Body of pancreas (tissue), 4 donors: Measurements from ENCODE around the gene TRAF3. TPM values are rescaled to one million over a fixed set of nuclear protein-coding genes. Genes with fewer than 3 reads are reported as not detected.

Experiments
- ATAC-seq: fragments of 150-250 bp; one replicate; pipeline ENCODE4 v1.9.1; 2016
- DNase-seq, 4 donors: peaks; one replicate each; pipeline ENCODE4 v3.0.0-alpha.2; 2019
- H3K27ac ChIP-seq, 4 donors: fragments of 200-600 bp; sonication (generic); 1 replicate in 3 of 4; 2 replicates in 1 of 4; pipeline versions ENCODE4 v1.5.1 to v1.6.1; 2016 to 2019; ENCODE audit warnings: mild to moderate bottlenecking in 1 of 4, mixed read lengths in 1 of 4, moderate library complexity in 1 of 4
- H3K27me3 ChIP-seq, 2 donors: fragments of 200-600 bp; sonication (generic); one replicate each; pipeline ENCODE4 v1.6.0; 2016; ENCODE audit warnings: mild to moderate bottlenecking in 1 of 2
- H3K36me3 ChIP-seq, 2 donors: fragments of 200-600 bp; sonication (generic); replicated peaks in 1 of 2; 2 replicates each; pipeline ENCODE4 v1.5.1; 2016; ENCODE audit warnings: low read depth in 2 of 2; ENCODE audit not compliant: insufficient read depth in 1 of 2
- H3K4me1 ChIP-seq: fragments of 200-600 bp; sonication (generic); one replicate; pipeline ENCODE4 v1.6.0; 2016
- H3K4me3 ChIP-seq, 2 donors: fragments of 200-600 bp; sonication (generic); 1 replicate in 1 of 2; 2 replicates in 1 of 2; pipeline ENCODE4 v1.5.1; 2016 to 2019
- H3K9me3 ChIP-seq, 3 donors: fragments of 200-600 bp; sonication (generic); 1 replicate in 2 of 3; 2 replicates in 1 of 3; pipeline ENCODE4 v1.5.1; 2016
- POLR2A ChIP-seq, 3 donors: fragments of 450-650 bp; IDR thresholded peaks; one replicate each; pipeline ENCODE4 v1.6.1; 2016; ENCODE audit warnings: antibody characterized with exemption in 3 of 3, mild to moderate bottlenecking in 2 of 3
- WGBS, 2 donors: methylation state at CpG; one replicate each; pipeline ENCODE4 v1.1.5; 2017; 5-methylcytosine and 5-hydroxymethylcytosine counted together
- intact Hi-C: fragments of 100-400 bp; cut with DNase I; formaldehyde crosslinking; loops from one replicate; pipeline ENCODE4 v1.15.1; 2023
- total RNA-seq, 2 donors: library from RNA; depleted of rRNA; stranded (reverse); fragments of >200 nt; gene quantifications; one replicate each; pipeline ENCODE4 v1.1.0, GENCODE V29; 2016
- TF ChIP-seq, protein P1 (sequence below), 7 experiments: fragments of 450-650 bp in 4 of 7; fragments of 200-600 bp in 3 of 7; sonication (generic) in 3 of 7; IDR thresholded peaks; one replicate each; pipeline ENCODE4 v1.5.1; 2016 to 2019; ENCODE audit warnings: antibody characterized with exemption in 7 of 7

The TRAF3 gene
- total RNA-seq, 2 donors from 2014 or later = 10.4 to 22.7 TPM

DNA sequence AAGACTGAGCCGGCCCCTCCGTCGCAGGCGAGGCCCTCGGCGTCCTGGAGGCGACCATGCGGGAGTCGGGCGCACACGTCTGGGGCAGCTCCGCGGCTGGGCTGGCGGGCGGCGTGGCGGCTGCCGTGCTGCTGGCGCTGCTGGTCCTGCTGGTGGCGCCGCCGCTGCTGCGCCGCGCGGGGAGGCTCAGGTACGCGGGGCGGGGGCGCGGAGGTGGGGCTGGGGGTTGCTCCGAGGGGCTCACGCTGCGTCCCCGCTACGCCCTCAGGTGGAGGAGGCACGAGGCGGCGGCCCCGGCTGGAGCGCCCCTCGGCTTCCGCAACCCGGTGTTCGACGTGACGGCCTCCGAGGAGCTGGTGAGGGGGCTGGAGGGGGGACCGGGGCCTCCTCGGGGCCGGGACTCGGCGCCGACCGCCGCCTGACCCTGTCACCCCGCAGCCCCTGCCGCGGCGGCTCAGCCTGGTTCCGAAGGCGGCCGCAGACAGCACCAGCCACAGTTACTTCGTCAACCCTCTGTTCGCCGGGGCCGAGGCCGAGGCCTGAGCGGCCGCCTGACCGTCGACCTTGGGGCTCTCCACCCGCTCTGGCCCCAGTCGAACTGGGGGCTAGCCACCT, 153.0 kb downstream of the TRAF3 start:
- no peak for TF ChIP-seq POLR2A (IDR thresholded peaks at IDR 0.05)
- TF ChIP-seq, protein P1, sequence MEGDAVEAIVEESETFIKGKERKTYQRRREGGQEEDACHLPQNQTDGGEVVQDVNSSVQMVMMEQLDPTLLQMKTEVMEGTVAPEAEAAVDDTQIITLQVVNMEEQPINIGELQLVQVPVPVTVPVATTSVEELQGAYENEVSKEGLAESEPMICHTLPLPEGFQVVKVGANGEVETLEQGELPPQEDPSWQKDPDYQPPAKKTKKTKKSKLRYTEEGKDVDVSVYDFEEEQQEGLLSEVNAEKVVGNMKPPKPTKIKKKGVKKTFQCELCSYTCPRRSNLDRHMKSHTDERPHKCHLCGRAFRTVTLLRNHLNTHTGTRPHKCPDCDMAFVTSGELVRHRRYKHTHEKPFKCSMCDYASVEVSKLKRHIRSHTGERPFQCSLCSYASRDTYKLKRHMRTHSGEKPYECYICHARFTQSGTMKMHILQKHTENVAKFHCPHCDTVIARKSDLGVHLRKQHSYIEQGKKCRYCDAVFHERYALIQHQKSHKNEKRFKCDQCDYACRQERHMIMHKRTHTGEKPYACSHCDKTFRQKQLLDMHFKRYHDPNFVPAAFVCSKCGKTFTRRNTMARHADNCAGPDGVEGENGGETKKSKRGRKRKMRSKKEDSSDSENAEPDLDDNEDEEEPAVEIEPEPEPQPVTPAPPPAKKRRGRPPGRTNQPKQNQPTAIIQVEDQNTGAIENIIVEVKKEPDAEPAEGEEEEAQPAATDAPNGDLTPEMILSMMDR (IDR thresholded peaks at IDR 0.05) = no peak
- Histone ChIP-seq H3K4me1 (peaks cover 29% of the 10 kb centered on the region), H3K27ac (no peak overlapping the region), H3K4me3 (no peak overlapping the region), H3K9me3 (no peaks in the 10 kb centered on the region), H3K36me3 (peaks cover 0 to 4% of the 10 kb centered on the region in 2 donors), H3K27me3 (peaks cover 5 to 29% of the 10 kb centered on the region in 2 donors)
- DNase-seq = peak in 1 of 4 donors; percentile 31
- intact Hi-C loops = no loop called here
- ATAC-seq = peak; percentile 34
- WGBS, 2 donors = 3 to 5% methylated on average over 19 to 26 of the region's 74 CpGs

DNA sequence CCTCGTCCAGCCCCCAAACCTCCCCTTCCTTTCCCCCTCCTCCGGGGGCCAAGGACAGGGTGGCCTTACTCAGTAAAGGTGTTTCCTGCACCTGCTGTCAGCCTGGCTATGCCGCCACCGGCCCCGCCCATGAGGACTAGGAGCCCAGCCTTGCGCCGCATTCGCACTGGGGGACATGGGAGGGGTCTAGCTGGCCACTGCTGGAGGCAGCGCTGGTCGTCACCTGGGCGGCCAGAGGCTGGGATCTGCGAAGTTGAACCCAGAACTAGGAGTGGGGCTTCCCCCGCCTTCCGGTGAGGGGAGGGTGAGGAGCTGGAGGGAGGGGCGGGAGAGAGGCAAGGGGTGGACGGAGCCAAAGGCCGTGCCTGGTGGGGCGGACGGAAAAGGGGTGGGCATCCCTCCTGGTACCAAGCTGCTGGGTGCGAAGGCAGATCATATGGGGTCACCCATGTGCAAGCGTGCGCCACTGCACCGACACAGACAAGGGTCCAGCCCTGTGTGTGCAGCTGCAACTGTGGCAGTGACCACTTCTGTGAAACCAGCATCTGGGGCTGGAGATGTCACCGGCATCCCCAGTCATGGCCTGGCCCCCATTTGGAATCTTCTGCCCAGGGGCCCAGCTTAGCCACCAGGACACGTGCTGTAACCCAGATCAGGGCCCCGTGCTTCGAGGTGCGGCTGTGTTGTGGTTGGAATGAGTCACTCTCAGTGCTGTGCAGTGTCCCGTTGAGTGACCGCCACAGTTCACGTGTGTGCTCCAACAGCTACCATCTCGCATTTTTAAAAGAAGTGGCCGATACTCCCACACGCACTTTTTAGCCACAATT, 153.7 kb downstream of the TRAF3 start:
- H3K4me3 ChIP-seq = no peak overlapping the region
- H3K27ac ChIP-seq = no peak overlapping the region
- H3K27me3 ChIP-seq = peaks cover 5 to 29% of the 10 kb centered on the region in 2 donors
- intact Hi-C loops = no loop called here
- WGBS, 2 donors = 63 to 69% methylated on average over 20 to 30 of the region's 34 CpGs
- H3K9me3 ChIP-seq = no peaks in the 10 kb centered on the region
- H3K36me3 ChIP-seq = peaks cover 0 to 4% of the 10 kb centered on the region in 2 donors
- DNase-seq = no peak
- ATAC-seq = peak; percentile 27
- TF ChIP-seq POLR2A (IDR thresholded peaks at IDR 0.05) = no peak
- TF ChIP-seq, protein P1 (IDR thresholded peaks at IDR 0.05) = no peak
- peaks cover 29% of the 10 kb centered on the region for H3K4me1 ChIP-seq

DNA sequence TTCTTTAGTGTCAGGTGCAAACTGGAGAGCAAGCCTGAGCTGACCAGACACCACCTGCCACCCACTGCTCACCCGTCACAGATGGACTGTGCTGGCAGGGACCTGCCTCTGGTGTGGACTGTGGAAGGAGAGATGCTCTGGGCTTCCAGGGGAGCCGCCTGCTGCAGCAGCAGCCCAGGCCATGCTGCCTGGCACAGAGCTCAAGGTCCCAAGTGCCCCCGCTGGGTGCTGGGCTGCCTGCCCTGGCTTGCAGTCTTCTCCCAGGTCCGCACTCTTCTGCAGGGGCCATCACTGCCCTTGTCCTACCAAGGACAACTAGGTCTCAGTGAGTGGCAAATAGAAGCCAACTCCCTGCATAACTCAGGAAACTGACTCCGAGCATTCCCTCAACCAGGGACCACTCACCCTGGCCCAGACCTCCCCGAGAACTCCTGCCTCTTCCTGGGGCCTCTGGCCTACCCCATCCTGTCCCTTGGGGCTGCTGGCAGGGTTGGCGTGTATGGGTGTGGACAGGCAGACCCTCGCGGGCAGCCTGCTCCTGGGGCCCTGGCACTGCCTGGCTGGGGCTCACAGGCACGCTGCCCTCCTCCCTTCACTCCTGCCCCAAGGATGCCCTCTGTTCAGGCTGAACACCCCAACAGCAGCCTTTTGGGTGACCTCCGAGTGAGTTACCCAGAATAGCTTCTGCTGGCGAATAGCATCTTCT, 154.5 kb downstream of the TRAF3 start:
- Histone ChIP-seq H3K36me3 (peaks cover 0 to 4% of the 10 kb centered on the region in 2 donors), H3K4me1 (peaks cover 29% of the 10 kb centered on the region), H3K9me3 (no peaks in the 10 kb centered on the region), H3K27me3 (peaks cover 5 to 29% of the 10 kb centered on the region in 2 donors), H3K4me3 (no peak overlapping the region), H3K27ac (no peak overlapping the region)
- TF ChIP-seq POLR2A (IDR thresholded peaks at IDR 0.05) = no peak
- TF ChIP-seq, protein P1 (IDR thresholded peaks at IDR 0.05) = no peak
- intact Hi-C loops = no loop called here
- DNase-seq (no peak), ATAC-seq (no peak)
- WGBS, 2 donors = 90 to 91% methylated on average over 10 to 11 of the region's 12 CpGs

DNA sequence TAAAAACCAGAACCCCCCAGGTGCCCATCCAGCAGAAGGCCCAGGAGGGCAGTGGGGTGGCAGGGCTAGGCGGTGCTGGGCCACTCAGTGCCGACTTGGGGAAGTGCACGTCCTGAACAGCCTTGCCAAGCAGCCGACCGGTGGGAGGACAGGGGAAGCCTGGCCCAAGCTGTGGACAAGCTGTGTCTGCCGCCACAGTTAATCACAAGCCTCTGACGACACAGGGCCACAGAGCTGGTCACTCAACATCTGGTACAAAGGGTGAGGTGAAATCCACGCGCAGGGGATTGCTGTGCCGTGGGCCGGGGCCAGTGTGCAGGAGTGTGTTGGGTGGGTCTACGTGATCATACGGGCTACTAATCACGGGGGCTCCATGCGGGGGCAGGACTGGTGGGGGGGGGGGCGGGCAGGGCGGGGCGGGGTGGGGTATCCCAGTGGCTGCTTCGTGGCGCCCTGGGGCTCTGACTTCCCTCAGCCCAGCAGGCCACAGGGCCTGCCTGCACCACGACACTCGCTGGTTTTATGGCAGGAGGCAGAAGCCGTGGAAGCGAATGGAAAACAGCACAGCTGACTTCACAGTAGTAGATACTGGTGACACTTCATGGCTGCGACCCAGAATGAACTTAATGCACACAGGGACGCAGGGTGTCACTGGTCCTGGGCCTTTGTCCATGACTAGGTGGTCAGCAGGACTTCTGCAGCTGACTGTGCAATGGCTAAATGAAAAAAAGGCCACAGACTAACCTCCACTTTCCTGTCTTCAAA, 155.4 kb downstream of the TRAF3 start:
- Histone ChIP-seq H3K9me3 (no peaks in the 10 kb centered on the region), H3K4me3 (no peak overlapping the region), H3K27ac (no peak overlapping the region), H3K4me1 (peaks cover 29% of the 10 kb centered on the region), H3K36me3 (peaks cover 0 to 10% of the 10 kb centered on the region in 2 donors), H3K27me3 (peaks cover 5 to 29% of the 10 kb centered on the region in 2 donors)
- intact Hi-C loops = no loop called here
- TF ChIP-seq, protein P1 (IDR thresholded peaks at IDR 0.05) = no peak
- no peak for TF ChIP-seq POLR2A (IDR thresholded peaks at IDR 0.05)
- no peak for ATAC-seq
- 86 to 93% methylated on average over 24 of the region's 26 CpGs for WGBS, 2 donors
- DNase-seq = no peak
